ENCODE measurements around the gene ABCB6.

ABCB6 gene

GRCh38 chr2:219218732-219219701 is at the start of gene ABCB6:
Gene ABCB6 (minus strand): TSS chr2:219218958. CDS start chr2:219218673, 285 bp downstream.
- Histone ChIP-seq H3K9me3 (ENCODE audit: control insufficient read depth, low read length) (no peaks in the 10 kb centered on the region), H3K27ac (peak within 1 kb of the TSS; percentile 83), H3K36me3 (ENCODE audit: control insufficient read depth, insufficient read depth, low read length) (no peaks in the 10 kb centered on the region), H3K4me3 (ENCODE audit: low read depth, low read length) (peak within 1 kb of the TSS; percentile 66), H3K4me1 (peaks cover 12% of the 10 kb centered on the region), H3K79me2 (no peaks in the 10 kb centered on the region), H3K4me2 (ENCODE audit: low read length) (peak within 1 kb of the TSS; percentile 91), H2AFZ (peak within 1 kb of the TSS; percentile 86), H3K9ac (peak within 1 kb of the TSS; percentile 24), H3K27me3 (ENCODE audit: control insufficient read depth, insufficient read depth, low read length) (no peaks in the 10 kb centered on the region)
- TF ChIP-seq CTCF (IDR thresholded peaks at IDR 0.05): no peak

GRCh38 chr2:219268294-219268693 is 49.5 kb upstream of the ABCB6 start:
- Histone ChIP-seq H3K79me2 (no peaks in the 10 kb centered on the region), H3K9ac (no peak overlapping the region), H3K4me3 (ENCODE audit: low read depth, low read length) (no peak overlapping the region), H3K4me1 (no peaks in the 10 kb centered on the region), H2AFZ (no peak overlapping the region), H3K27ac (no peak overlapping the region), H3K9me3 (ENCODE audit: control insufficient read depth, low read length) (no peaks in the 10 kb centered on the region), H3K36me3 (ENCODE audit: control insufficient read depth, insufficient read depth, low read length) (no peaks in the 10 kb centered on the region), H3K4me2 (ENCODE audit: low read length) (no peak overlapping the region), H3K27me3 (ENCODE audit: control insufficient read depth, insufficient read depth, low read length) (no peaks in the 10 kb centered on the region)
- no peak for TF ChIP-seq CTCF (IDR thresholded peaks at IDR 0.05)

GRCh38 chr2:219266886-219267285 is 48.1 kb upstream of the ABCB6 start:
- H3K9ac ChIP-seq: no peak overlapping the region
- no peak overlapping the region for H3K4me3 ChIP-seq (ENCODE audit: low read depth, low read length)
- H3K36me3 ChIP-seq (ENCODE audit: control insufficient read depth, insufficient read depth, low read length): no peaks in the 10 kb centered on the region
- H3K9me3 ChIP-seq (ENCODE audit: control insufficient read depth, low read length): no peaks in the 10 kb centered on the region
- no peaks in the 10 kb centered on the region for H3K79me2 ChIP-seq
- H3K4me2 ChIP-seq (ENCODE audit: low read length): no peak overlapping the region
- no peaks in the 10 kb centered on the region for H3K4me1 ChIP-seq
- no peak for TF ChIP-seq CTCF (IDR thresholded peaks at IDR 0.05)
- H2AFZ ChIP-seq: no peak overlapping the region
- no peak overlapping the region for H3K27ac ChIP-seq
- H3K27me3 ChIP-seq (ENCODE audit: control insufficient read depth, insufficient read depth, low read length): no peaks in the 10 kb centered on the region

GRCh38 chr2:219266232-219266631 is 47.5 kb upstream of the ABCB6 start:
- H3K27ac ChIP-seq: no peak overlapping the region

More at GRCh38 chr2:219266232-219266631, 47.5 kb upstream of the ABCB6 start:
- H3K4me3 ChIP-seq (ENCODE audit: low read depth, low read length): no peak overlapping the region
- H3K79me2 ChIP-seq: no peaks in the 10 kb centered on the region
- TF ChIP-seq CTCF (IDR thresholded peaks at IDR 0.05): no peak
- H3K9me3 ChIP-seq (ENCODE audit: control insufficient read depth, low read length): no peaks in the 10 kb centered on the region
- no peaks in the 10 kb centered on the region for H3K4me1 ChIP-seq
- no peak overlapping the region for H3K9ac ChIP-seq
- no peaks in the 10 kb centered on the region for H3K27me3 ChIP-seq (ENCODE audit: control insufficient read depth, insufficient read depth, low read length)
- no peak overlapping the region for H2AFZ ChIP-seq
- no peaks in the 10 kb centered on the region for H3K36me3 ChIP-seq (ENCODE audit: control insufficient read depth, insufficient read depth, low read length)
- no peak overlapping the region for H3K4me2 ChIP-seq (ENCODE audit: low read length)
